ENCODE data around the gene PHKA1.
"Not testable (repeated sequence)": the region's sequence is repeated elsewhere in the genome, so short reads cannot be mapped to it uniquely, and the experiment has no call there.

PHKA1 gene

GRCh38 chrX:72663737-72664136 lies 50.4 kb downstream of the PHKA1 start:
- no peak for DNase-seq

- no peak for DNase-seq
These were observed 51.9 kb downstream of the PHKA1 start for GRCh38 chrX:72662020-72662747.

GRCh38 chrX:72659723-72660122 lies 54.4 kb downstream of the PHKA1 start:
- DNase-seq: no peak

GRCh38 chrX:72652082-72652481 lies 62.0 kb downstream of the PHKA1 start:
- no peak for DNase-seq

GRCh38 chrX:72644946-72645345 lies 69.2 kb downstream of the PHKA1 start:
- DNase-seq: no peak

- no peak for DNase-seq
These were observed 72.5 kb downstream of the PHKA1 start for GRCh38 chrX:72641611-72642010.

- no peak for DNase-seq
These were observed 78.2 kb downstream of the PHKA1 start for GRCh38 chrX:72635930-72636329.

- DNase-seq: no peak
These were observed 79.8 kb downstream of the PHKA1 start for GRCh38 chrX:72634331-72634730.

GRCh38 chrX:72630185-72630584 lies 83.9 kb downstream of the PHKA1 start:
- no peak for DNase-seq

GRCh38 chrX:72624194-72624593 lies 89.9 kb downstream of the PHKA1 start:
- DNase-seq: no peak

GRCh38 chrX:72621625-72622485 lies 92.3 kb downstream of the PHKA1 start:
- no peak for DNase-seq

GRCh38 chrX:72621163-72621562 lies 92.9 kb downstream of the PHKA1 start:
- no peak for DNase-seq

GRCh38 chrX:72620550-72621145 lies 93.5 kb downstream of the PHKA1 start:
- DNase-seq: peak; percentile 1

- DNase-seq: no peak
These were observed 104.8 kb downstream of the PHKA1 start for GRCh38 chrX:72609313-72609712.

GRCh38 chrX:72604705-72605104 lies 109.4 kb downstream of the PHKA1 start:
- no peak for DNase-seq

GRCh38 chrX:72604112-72604511 lies 110.0 kb downstream of the PHKA1 start:
- no peak for DNase-seq

- not testable (repeated sequence) for DNase-seq
These were observed 123.1 kb downstream of the PHKA1 start for GRCh38 chrX:72591038-72591437.

- no peak for DNase-seq
These were observed 129.9 kb downstream of the PHKA1 start for GRCh38 chrX:72584163-72584562.

- no peak for DNase-seq
These were observed 137.8 kb downstream of the PHKA1 start for GRCh38 chrX:72576141-72576894.

GRCh38 chrX:72573158-72573511 lies 141.0 kb downstream of the PHKA1 start:
- DNase-seq: no peak

- peak; percentile 72 for DNase-seq
These were observed 141.6 kb downstream of the PHKA1 start, which contains the start of gene HDAC8 for GRCh38 chrX:72572248-72573157. HDAC8 (minus strand) TSS chrX:72572843; CDS start chrX:72572761, 82 bp downstream.

GRCh38 chrX:72569786-72570185 lies 144.3 kb downstream of the PHKA1 start:
- DNase-seq: no peak

All from CD4-positive, alpha-beta T cell treated with Interleukin-10 for 1 hour (primary cell).